Fibroblast of lung (primary cell): ENCODE measurements around the gene RAB40AL. TPM values are rescaled to one million over a fixed set of nuclear protein-coding genes. Genes with fewer than 3 reads are reported as not detected.

Experiments
- DNase-seq, 2 donors: peaks; one replicate each; pipeline versions ENCODE4 v3.0.0 to v3.0.0-alpha.2; 2010; ENCODE audit warnings: low read depth in 2 of 2
- H2AFZ ChIP-seq: 2 replicates; pipeline ENCODE4 v1.5.1; 2012; ENCODE audit warnings: low read length, control low read depth, inconsistent platforms
- H3K27ac ChIP-seq: 2 replicates; pipeline ENCODE4 v1.5.1; 2011; ENCODE audit warnings: low read length, control low read depth; ENCODE audit not compliant: insufficient read depth
- H3K27me3 ChIP-seq: 2 replicates; pipeline ENCODE4 v1.5.1; 2011; ENCODE audit warnings: mild to moderate bottlenecking, low read length; ENCODE audit not compliant: control insufficient read depth, insufficient read depth
- H3K36me3 ChIP-seq: 2 replicates; pipeline ENCODE4 v1.5.1; 2011; ENCODE audit warnings: low read length; ENCODE audit not compliant: control insufficient read depth, insufficient read depth
- H3K4me1 ChIP-seq: 2 replicates; pipeline ENCODE4 v1.5.1; 2011; ENCODE audit warnings: low read length; ENCODE audit not compliant: control insufficient read depth, insufficient read depth; ENCODE audit errors: extremely low read depth
- H3K4me2 ChIP-seq: 2 replicates; pipeline ENCODE4 v1.5.1; 2011; ENCODE audit warnings: low read length, control low read depth; ENCODE audit not compliant: insufficient read depth; ENCODE audit errors: extremely low read depth
- H3K4me3 ChIP-seq, 4 experiments: fragments of 200-600 bp in 1 of 4; sonication (generic) in 1 of 4; replicated peaks in 1 of 4; 2 replicates each; pipeline ENCODE4 v1.5.1; 2011 to 2016; ENCODE audit warnings: low read length in 4 of 4, low read depth in 3 of 4, mild to moderate bottlenecking in 3 of 4, control low read depth in 2 of 4, inconsistent platforms in 1 of 4, mixed read lengths in 1 of 4; ENCODE audit not compliant: insufficient read depth in 1 of 4; ENCODE audit errors: control extremely low read depth in 1 of 4
- H3K79me2 ChIP-seq: 2 replicates; pipeline ENCODE4 v1.5.1; 2012; ENCODE audit warnings: mild to moderate bottlenecking, low read length, inconsistent platforms; ENCODE audit not compliant: control insufficient read depth, insufficient read depth
- H3K9ac ChIP-seq: 2 replicates; pipeline ENCODE4 v1.5.1; 2011; ENCODE audit warnings: mild to moderate bottlenecking, low read length, control low read depth; ENCODE audit not compliant: insufficient read depth
- H3K9me3 ChIP-seq: 2 replicates; pipeline ENCODE4 v1.5.1; 2012; ENCODE audit warnings: low read depth, low read length; ENCODE audit not compliant: control insufficient read depth, insufficient read depth
- H4K20me1 ChIP-seq: 2 replicates; pipeline ENCODE4 v1.5.1; 2011; ENCODE audit warnings: low read length; ENCODE audit not compliant: control insufficient read depth, insufficient read depth; ENCODE audit errors: extremely low read depth
- EZH2 ChIP-seq: IDR thresholded peaks from 2 replicates; pipeline ENCODE4 v1.5.1; 2012; ENCODE audit warnings: low read length, control low read depth, mild to moderate bottlenecking; ENCODE audit errors: missing control alignments
- polyA plus RNA-seq, 2 donors: library from polyadenylated mRNA; depleted of rRNA in 1 of 2; stranded (reverse) in 1 of 2; unstranded in 1 of 2; fragments of >200 nt; gene quantifications; 2 replicates each; pipeline ENCODE4 v1.2.1, GENCODE V29; 2011 to 2012; ENCODE audit warnings: missing spikeins in 1 of 2
- total RNA-seq: library from RNA; depleted of rRNA; stranded (reverse); fragments of >200 nt; gene quantifications from 2 replicates; pipeline ENCODE4 v1.2.1, GENCODE V29; 2014
- TF ChIP-seq, protein P1 (sequence below), 2 donors: IDR thresholded peaks in 1 of 2; conservative IDR thresholded peaks in 1 of 2; 1 replicate in 1 of 2; 2 replicates in 1 of 2; pipeline ENCODE4 v1.5.1; 2011 to 2012; ENCODE audit warnings: low read length in 2 of 2, control low read depth in 1 of 2, inconsistent platforms in 1 of 2, low read depth in 1 of 2, mild to moderate bottlenecking in 1 of 2

The RAB40AL gene
- total and polyA plus RNA-seq, 2 donors (not counting 1 experiment from before 2014, with no cell fraction given) = 0.12 to 0.33 TPM

DNA sequence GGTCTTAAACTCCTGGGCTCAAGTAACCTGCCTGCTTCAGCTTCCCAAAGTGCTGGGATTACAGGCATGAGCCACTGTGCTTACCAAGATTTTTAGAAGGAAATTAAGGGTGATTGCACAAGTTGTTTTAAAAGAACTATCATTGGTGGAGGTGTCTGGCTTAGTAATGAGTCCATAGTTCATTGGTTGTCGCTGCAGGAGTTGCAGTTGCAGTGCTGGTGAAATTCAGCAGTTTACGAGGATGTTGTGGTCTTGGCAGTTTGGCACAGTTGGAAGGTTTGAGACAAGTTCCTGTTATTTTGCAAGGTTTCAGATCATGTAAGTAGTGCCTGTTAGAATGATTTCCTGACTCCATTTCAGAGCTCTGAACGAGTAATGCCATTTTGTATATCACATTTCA lies 48.1 kb downstream of the RAB40AL start:
- Histone ChIP-seq H3K4me1 (no peaks in the 10 kb centered on the region), H3K9ac (no peak overlapping the region), H3K36me3 (no peaks in the 10 kb centered on the region), H3K79me2 (no peaks in the 10 kb centered on the region), H3K27ac (no peak overlapping the region), H3K27me3 (no peaks in the 10 kb centered on the region), H3K4me3 (no peak overlapping the region), H3K9me3 (no peaks in the 10 kb centered on the region), H4K20me1 (no peaks in the 10 kb centered on the region), H3K4me2 (no peak overlapping the region), H2AFZ (no peak overlapping the region)
- no peak for DNase-seq
- no peak for TF ChIP-seq EZH2
- TF ChIP-seq, protein P1, sequence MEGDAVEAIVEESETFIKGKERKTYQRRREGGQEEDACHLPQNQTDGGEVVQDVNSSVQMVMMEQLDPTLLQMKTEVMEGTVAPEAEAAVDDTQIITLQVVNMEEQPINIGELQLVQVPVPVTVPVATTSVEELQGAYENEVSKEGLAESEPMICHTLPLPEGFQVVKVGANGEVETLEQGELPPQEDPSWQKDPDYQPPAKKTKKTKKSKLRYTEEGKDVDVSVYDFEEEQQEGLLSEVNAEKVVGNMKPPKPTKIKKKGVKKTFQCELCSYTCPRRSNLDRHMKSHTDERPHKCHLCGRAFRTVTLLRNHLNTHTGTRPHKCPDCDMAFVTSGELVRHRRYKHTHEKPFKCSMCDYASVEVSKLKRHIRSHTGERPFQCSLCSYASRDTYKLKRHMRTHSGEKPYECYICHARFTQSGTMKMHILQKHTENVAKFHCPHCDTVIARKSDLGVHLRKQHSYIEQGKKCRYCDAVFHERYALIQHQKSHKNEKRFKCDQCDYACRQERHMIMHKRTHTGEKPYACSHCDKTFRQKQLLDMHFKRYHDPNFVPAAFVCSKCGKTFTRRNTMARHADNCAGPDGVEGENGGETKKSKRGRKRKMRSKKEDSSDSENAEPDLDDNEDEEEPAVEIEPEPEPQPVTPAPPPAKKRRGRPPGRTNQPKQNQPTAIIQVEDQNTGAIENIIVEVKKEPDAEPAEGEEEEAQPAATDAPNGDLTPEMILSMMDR (conservative IDR thresholded peaks at IDR 0.05 in 1 of 2, IDR thresholded peaks at IDR 0.05 in 1 of 2; ENCODE audit: low read depth in 1 of 2, low read length in 2 of 2) = no peak

Other genes starting within 250 kb of the RAB40AL start
- gene GPRASP2, start 224.8 kb upstream of the RAB40AL start, total RNA-seq = 16.9 and 24.6 TPM in 2 replicates
- gene GPRASP2, start 224.8 kb upstream of the RAB40AL start, polyA plus RNA-seq = 8.8 and 12.9 TPM in 2 replicates
- gene GPRASP3, start 216.5 kb upstream of the RAB40AL start, total RNA-seq = 5.9 and 9.7 TPM in 2 replicates
- 6.4 and 7.3 TPM in 2 replicates for gene GPRASP3, start 216.5 kb upstream of the RAB40AL start, polyA plus RNA-seq
- gene BEX1, start 126.9 kb downstream of the RAB40AL start, total RNA-seq = not detected in 2 replicates
- 0.17 and 44.5 TPM in 2 replicates for gene BEX1, start 126.9 kb downstream of the RAB40AL start, polyA plus RNA-seq
- not detected in 2 replicates for gene NXF3, start 155.9 kb downstream of the RAB40AL start, total RNA-seq
- gene NXF3, start 155.9 kb downstream of the RAB40AL start, polyA plus RNA-seq = 0.54 TPM in 1 of 2 replicates, not detected in the other